HL-60 (cell line): ENCODE results near the gene GALNT9.

Experiments
- CTCF ChIP-seq: IDR thresholded peaks from one replicate; pipeline ENCODE4 v1.5.1; 2011; ENCODE audit warnings: low read length, control low read depth, inconsistent platforms; ENCODE audit not compliant: insufficient read depth
- POLR2AphosphoS5 ChIP-seq: IDR thresholded peaks from 2 replicates; pipeline ENCODE4 v1.6.1; 2012; ENCODE audit warnings: low read depth

- TF ChIP-seq CTCF (no peak), POLR2AphosphoS5 (no peak)
Observed at GRCh38 chr12:132163041-132163910, 166.1 kb downstream of the GALNT9 start.
